ENCODE results near the gene ABHD14A.

ABHD14A gene

DNA sequence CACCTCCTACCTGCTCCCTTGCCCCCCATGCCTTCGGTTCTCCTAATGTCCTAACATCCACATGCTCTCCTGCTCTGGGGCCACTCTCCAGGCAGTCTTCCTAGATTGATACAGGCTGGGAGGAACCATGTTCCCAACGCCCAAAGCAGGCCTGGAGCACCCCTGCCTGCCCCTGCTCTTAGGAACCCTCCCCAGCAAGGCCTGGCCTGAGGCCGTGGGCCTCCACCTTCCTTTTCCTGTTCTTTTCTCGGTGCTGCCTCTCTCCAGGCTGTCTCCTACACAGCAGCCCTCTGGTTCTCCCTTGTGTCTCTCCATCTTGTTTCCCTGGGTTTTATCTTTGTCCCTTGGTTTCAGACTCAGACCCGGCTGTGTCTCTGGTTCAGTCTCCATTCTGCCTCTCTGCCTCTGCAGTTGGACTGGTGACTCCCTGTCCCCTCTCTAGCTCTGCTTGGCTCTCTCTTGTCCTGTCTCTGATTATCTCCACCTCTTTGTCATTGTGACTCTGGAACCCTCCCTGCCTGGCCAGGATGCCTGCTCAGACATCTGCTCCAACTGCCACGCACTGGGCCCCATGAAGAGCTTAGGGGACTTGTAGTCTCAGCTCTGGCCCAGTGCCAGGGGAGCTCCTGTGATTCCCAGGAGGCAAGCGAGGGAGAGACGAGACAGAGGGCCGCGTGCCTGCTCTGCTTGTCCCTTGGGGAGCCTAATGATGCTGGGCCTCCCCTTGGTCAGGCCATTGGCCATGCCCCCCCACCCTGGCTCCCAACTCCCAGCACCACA, 46.8 kb downstream of the ABHD14A start:
- no peak for DNase-seq

GRCh38 chr3:52022323-52023100, 47.6 kb downstream of the ABHD14A start:
- DNase-seq = no peak

DNA sequence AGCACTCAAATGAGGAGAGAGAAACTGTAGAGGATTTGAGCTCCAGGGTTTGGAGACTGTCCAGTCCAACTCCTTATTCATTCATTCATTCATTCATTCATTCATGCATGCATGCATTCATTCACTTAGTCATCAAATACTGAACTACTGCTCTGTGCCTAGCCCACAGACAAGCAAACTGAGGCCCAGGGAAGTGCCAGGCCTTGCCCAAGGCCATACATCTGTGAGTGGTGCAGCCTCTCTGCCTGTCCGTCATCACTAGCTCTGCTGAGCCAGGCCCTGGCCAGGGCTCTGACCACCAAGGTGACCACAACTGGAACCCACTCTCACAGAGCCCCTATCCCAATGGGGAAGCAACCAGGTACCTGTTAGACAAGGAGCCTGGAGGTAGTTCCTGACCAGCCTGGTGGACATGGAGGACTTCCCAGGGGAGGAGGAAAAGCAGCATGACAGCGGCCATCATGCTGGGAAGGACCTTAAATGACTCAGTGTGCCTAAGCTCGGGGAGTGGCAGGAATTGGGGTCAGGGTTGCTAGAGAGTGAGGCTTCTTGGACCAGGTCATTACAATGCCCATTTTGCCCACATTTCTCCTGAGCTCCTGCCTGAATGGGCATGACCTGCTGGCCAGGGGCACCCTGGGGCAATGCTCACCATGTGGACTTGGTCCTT, 48.4 kb downstream of the ABHD14A start:
- no peak for DNase-seq

GRCh38 chr3:52023860-52024764, 49.2 kb downstream of the ABHD14A start:
- no peak for DNase-seq

DNA sequence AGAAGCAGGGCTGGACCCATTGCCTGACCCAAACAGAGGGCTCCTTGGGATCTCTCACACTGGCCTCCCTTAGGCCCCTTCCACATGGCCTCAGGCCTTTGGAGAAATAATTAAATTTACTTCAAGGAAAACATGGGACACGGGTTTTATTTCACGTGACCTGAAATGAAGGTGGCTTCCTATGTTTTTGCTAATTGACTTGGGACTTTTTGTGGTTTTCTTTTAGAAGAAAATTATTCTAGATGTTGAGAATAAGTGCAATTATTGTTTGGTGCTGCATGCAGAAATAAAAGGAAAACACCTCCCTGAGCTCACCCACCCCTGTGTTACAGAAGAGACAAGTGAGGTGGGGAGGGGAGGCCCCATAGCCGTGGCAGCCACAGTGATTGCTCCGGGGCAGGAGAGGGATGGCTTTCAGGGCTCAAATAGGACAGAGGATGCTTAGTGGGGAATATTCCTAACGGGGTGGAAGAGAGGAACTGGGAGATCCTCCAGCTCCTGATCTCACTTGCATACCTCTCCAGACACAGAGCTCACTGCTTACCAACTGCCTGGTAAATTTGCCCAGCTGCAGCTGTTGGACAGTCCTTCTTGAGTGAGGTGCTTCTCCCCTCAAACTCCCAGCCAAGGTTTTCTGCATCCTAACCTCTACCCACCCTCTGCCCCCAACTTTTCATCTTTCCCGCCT, 50.0 kb downstream of the ABHD14A start:
- DNase-seq = no peak

GRCh38 chr3:52025453-52025852, 50.6 kb downstream of the ABHD14A start:
- no peak for DNase-seq

- no peak for DNase-seq
Observed at GRCh38 chr3:52026041-52026440, 51.2 kb downstream of the ABHD14A start.

- DNase-seq = no peak
Observed at GRCh38 chr3:52028572-52028971, 53.7 kb downstream of the ABHD14A start.

DNA sequence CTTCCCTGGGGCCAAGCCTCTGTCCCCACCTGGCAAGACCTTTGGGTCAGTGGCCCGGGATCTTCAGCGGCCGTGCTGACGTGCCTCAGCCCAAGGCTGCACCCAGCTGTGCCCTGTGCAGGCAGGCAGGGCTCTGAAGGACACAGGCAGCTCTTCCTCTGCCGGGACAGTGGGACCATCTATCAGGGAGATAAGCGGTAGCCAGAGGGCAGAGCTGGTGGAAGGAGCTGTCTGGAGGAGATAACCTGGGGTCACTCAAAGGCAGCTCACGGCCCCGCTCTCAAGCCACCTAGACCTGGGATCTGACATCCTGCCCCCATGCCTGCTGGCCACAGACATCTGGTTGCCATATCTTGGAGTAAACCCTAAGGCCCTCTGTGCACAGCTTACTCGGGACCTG, 54.2 kb downstream of the ABHD14A start:
- no peak for DNase-seq

GRCh38 chr3:52029535-52029934, 54.7 kb downstream of the ABHD14A start:
- DNase-seq = no peak

Data from NCI-H1930 (cell line).